OCI-LY7 (cell line): ENCODE measurements around the gene ARG2.

ENCODE experiments used
- EZH2phosphoT487 ChIP-seq: fragments of 200-600 bp; sonication (generic); IDR thresholded peaks from 2 replicates; pipeline ENCODE4 v1.6.1; 2018; ENCODE audit warnings: low read depth, borderline replicate concordance, mild to moderate bottlenecking, mixed run types, antibody characterized with exemption, low read length, moderate library complexity, mixed read lengths
- TF ChIP-seq, protein P1 (sequence below): fragments of 200-600 bp; sonication (generic); conservative IDR thresholded peaks from 2 replicates; pipeline ENCODE4 v1.5.1; 2014; ENCODE audit warnings: mild to moderate bottlenecking, antibody characterized with exemption, low read length, moderate library complexity, mixed read lengths

DNA sequence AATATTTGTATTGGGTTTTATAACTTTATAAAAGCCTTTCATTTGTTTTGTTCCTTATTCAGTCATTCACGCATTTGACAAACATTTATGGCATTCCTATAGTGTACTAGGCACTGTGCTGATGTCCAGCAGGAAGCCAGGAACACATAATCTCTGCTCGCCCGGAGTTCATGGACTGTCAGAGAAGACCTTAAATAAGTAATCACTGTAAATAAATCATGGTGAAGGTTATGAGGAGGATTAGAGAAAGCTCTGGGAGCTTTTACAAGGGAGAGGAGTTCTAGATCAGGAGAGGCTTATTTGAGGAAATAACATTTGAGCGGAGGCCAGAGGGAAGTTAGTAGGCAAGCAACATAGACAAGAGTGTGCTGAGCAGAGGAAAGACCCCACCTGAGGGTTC lies 77.3 kb downstream of the ARG2 start:
- TF ChIP-seq, protein P1, sequence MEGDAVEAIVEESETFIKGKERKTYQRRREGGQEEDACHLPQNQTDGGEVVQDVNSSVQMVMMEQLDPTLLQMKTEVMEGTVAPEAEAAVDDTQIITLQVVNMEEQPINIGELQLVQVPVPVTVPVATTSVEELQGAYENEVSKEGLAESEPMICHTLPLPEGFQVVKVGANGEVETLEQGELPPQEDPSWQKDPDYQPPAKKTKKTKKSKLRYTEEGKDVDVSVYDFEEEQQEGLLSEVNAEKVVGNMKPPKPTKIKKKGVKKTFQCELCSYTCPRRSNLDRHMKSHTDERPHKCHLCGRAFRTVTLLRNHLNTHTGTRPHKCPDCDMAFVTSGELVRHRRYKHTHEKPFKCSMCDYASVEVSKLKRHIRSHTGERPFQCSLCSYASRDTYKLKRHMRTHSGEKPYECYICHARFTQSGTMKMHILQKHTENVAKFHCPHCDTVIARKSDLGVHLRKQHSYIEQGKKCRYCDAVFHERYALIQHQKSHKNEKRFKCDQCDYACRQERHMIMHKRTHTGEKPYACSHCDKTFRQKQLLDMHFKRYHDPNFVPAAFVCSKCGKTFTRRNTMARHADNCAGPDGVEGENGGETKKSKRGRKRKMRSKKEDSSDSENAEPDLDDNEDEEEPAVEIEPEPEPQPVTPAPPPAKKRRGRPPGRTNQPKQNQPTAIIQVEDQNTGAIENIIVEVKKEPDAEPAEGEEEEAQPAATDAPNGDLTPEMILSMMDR = no peak
- TF ChIP-seq EZH2phosphoT487 = no peak
